EH (cell line): ENCODE results near the gene ATP10A.

ENCODE experiments used
- DNase-seq: peaks from one replicate; pipeline ENCODE4 v3.0.0-alpha.2; 2015; ENCODE audit warnings: low read depth

The ATP10A gene

GRCh38 chr15:25683415-25683814 is 179.7 kb downstream of the ATP10A start:
- DNase-seq = no peak

- no peak for DNase-seq
Measured at GRCh38 chr15:25682340-25682739, 180.8 kb downstream of the ATP10A start.

- DNase-seq = no peak
Measured at GRCh38 chr15:25680686-25681025, 182.5 kb downstream of the ATP10A start.

- DNase-seq = no peak
Measured at GRCh38 chr15:25679964-25680685, 183.0 kb downstream of the ATP10A start.

GRCh38 chr15:25679492-25679891 is 183.6 kb downstream of the ATP10A start:
- no peak for DNase-seq

GRCh38 chr15:25678500-25678855 is 184.6 kb downstream of the ATP10A start:
- DNase-seq = no peak

- no peak for DNase-seq
Measured at GRCh38 chr15:25677719-25678499, 185.2 kb downstream of the ATP10A start.

- no peak for DNase-seq
Measured at GRCh38 chr15:25676070-25676469, 187.1 kb downstream of the ATP10A start.

GRCh38 chr15:25675396-25675795 is 187.7 kb downstream of the ATP10A start:
- no peak for DNase-seq

GRCh38 chr15:25674913-25675312 is 188.2 kb downstream of the ATP10A start:
- no peak for DNase-seq

- DNase-seq = no peak
Measured at GRCh38 chr15:25673972-25674371, 189.2 kb downstream of the ATP10A start.

GRCh38 chr15:25673351-25673750 is 189.8 kb downstream of the ATP10A start:
- no peak for DNase-seq

- DNase-seq = peak; percentile 71
Measured at GRCh38 chr15:25671132-25671531, 192.0 kb downstream of the ATP10A start.

GRCh38 chr15:25670621-25671020 is 192.5 kb downstream of the ATP10A start:
- no peak for DNase-seq

GRCh38 chr15:25670025-25670554 is 193.0 kb downstream of the ATP10A start:
- peak; percentile 87 for DNase-seq

- DNase-seq = peak; percentile 13
Measured at GRCh38 chr15:25668901-25669300, 194.2 kb downstream of the ATP10A start.

GRCh38 chr15:25668236-25668795 is 194.8 kb downstream of the ATP10A start:
- DNase-seq = peak; percentile 8

- no peak for DNase-seq
Measured at GRCh38 chr15:25667829-25668228, 195.3 kb downstream of the ATP10A start.

- no peak for DNase-seq
Measured at GRCh38 chr15:25665913-25666312, 197.2 kb downstream of the ATP10A start.

- peak; percentile 9 for DNase-seq
Measured at GRCh38 chr15:25664761-25665160, 198.4 kb downstream of the ATP10A start.

- DNase-seq = no peak
Measured at GRCh38 chr15:25663515-25663914, 199.6 kb downstream of the ATP10A start.

GRCh38 chr15:25661898-25662297 is 201.2 kb downstream of the ATP10A start:
- peak; percentile 8 for DNase-seq

GRCh38 chr15:25659251-25659650 is 203.9 kb downstream of the ATP10A start:
- no peak for DNase-seq
